ENCODE measurements around the gene ACOT12.
"Not testable (repeated sequence)": the region's sequence is repeated elsewhere in the genome, so short reads cannot be mapped to it uniquely, and the experiment has no call there.

The ACOT12 gene

GRCh38 chr5:81398741-81399140 is 4.8 kb upstream of the ACOT12 start:
- FAIRE-seq = no peak

DNA sequence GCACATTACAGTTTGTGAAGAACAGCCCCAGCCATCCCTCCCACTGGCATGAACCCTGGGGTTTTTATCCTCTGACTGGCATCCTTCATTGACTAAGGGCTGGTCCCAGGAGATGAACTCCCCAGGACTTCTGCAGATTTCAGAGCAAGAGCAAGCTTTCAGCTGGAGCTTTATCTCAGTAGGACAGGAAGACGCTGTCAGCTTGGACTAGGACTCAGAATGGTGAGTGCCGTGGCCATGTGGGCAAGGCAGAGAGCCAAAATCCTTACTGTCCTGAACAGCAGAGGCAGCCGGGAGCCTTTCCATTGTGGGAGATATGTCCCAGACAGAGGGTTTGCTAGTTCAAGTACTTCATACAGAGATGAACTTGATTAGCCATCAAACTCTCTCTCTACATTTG is 3.2 kb upstream of the ACOT12 start:
- no peak for FAIRE-seq

DNA sequence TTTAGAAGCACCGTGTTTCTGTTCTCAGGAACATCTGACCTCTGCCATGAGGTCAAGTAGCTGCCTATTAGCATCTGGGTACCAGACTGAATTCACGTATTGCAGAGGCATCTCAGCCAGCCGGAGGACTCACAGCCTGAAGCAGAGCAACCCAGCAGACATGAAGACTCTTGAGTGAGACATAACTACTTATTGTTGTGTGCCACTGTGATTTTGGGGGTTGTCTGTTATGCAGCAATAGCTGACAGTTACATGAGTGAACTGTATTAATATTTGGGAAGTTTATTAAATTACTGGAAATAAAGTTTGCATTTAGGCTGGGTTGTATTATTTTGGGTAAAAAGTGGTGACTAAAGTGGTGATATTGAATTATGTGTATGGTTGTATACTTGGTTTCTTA is 1.3 kb upstream of the ACOT12 start:
- FAIRE-seq = no peak

DNA sequence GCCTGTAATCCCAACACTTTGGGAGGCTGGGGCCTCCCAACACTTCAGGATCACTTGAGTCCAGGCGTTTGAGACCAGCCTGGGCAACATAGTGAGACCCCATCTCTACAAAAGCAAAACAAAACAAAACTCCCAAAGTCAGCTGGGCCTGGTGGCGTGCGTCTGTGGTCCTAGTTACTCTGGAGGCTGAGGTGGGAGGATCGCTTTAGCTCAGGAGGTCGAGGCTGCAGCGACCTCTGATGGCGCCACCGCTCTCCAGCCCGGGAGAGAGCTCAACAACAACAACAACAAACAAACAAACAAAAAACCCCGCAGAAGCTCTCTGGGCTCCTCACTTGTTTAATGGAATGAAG is 528 bp downstream of the ACOT12 start:
- no peak for FAIRE-seq

- no peak for FAIRE-seq
Measured at GRCh38 chr5:81389025-81389424, 4.9 kb downstream of the ACOT12 start.

DNA sequence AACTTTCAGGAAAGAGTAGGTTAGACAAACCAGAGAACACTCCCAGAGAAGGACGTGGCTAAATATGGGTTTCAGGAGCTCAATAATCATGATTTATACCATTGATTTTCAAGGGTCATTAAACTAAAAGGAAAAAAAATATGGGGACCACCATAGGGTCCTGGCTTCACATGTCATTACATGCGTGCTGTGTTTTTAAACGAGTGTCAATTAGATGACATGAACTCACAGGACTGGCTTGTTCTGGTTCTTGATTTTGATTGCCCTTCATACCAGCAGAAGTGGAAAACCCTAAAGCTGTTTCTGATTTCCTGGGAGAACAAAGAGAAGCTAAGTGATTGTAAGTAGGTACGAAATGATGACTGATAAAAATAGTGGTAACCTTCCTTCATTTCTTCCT is 5.8 kb downstream of the ACOT12 start:
- no peak for FAIRE-seq

GRCh38 chr5:81383867-81384266 is 10.1 kb downstream of the ACOT12 start:
- FAIRE-seq = no peak

DNA sequence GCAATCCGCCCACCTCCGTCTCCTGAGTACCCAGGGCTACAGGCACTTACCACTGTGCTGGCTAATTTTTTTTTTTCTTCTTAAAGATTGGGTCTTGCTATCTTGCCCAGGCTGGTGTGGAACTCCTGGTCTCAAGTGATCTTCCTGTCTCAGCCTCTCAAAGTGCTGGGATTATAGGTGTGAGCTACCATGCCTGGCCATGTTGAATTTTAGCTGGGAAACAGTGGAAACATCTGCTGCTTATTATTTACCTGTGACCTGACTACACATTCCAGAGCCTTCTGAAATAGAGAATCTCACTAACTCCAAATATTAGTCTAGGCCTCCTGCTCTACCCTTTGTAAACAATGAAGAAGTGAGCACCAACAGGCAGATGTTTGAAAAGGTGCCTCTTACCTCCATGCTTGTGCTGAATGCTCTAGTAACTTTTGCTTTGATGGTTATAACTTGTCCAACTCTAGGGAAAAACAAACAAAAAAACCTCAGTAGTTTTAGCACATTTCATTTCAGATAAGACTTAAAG is 22.5 kb downstream of the ACOT12 start:
- FAIRE-seq = no peak

DNA sequence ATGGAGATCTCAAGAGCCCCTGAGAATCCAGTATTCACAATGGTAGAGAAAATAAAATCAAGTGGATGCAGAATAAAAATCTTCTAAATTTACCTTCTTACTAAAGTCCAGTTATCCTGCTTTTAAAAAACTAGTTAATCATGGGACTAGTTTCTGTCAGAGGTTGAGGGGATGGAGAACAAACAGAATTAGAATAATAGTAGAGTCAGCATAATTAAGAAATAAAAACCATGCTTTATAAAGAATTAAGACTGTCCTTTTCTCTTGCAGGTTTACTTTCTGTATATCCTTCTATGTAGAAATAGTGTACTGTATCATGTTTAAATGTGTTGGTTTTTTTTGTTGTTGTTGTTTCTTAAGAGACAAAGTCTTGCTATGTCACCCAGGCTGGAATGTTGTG is 23.0 kb downstream of the ACOT12 start:
- FAIRE-seq = no peak

DNA sequence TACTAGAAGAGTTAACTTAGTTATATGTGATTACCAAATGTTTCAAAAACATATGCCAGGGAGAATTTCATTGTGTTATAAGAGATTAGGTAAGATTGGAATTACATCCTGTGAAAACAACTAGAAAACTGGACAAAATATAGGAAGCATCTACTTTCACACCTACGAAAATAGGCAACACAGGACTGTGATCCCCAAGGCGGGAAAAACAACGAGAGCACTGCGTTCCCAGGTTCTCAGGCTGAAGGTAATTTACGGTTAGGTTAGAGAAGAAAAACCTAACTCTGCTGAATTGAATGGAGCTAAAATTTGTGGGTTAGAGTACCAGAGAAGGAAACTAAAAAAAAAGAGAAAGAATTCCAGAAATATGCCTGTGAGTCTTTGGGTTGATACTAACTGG is 28.4 kb downstream of the ACOT12 start:
- no peak for FAIRE-seq

DNA sequence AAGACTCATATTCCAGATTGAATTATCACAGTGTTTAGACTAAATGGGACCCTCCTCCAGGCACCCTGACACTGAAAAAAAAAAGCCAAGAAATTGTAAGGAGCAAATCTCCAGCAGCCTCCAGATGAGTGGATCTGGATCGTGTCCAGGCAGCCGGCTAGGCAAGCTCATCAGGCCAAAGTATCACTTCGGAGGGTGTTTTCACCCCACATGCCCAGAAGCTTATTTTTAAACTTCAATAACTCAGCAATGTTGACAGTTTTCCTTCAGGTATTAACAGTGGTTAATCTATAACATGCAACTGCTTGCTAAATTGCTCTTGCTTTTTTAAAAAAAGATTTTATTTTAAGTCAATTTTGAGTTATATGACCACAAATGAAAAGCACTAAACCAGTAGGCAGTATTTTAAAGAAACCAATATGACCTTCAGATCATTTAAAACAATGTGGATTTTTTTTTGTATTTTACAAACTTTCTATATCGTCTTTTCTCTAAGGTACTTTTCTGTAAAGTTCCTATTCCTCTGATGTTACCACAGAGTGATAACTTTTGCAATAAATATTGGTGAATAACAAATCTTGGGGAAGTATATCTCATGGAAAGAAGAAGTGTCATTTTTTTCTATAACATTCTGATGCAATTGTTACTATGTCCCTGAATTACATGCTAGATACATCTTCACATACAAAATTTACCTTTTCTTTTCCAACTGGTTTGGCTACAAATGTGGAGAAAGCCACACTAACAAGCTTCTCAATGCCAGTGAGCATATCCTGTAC is 30.7 kb downstream of the ACOT12 start:
- no peak for FAIRE-seq

DNA sequence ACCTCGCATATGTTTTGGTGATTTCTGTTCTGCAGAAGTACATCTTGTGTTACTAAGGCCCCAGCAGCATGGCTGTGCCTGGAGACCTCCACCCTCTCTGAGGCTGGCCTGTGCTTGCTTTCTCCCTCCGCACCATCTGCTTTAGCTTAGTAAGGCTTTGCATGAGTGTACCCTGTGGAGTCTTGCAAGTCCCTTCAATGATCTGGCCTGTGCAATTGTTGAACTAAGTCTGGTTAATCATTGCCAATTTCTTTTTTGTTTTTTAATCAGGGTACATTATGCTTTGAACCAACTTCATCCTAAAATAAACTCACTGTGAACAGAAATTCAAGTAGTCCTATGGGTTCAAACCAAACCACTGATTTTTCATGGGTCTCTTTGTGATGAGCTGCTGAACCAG is 32.3 kb downstream of the ACOT12 start:
- no peak for FAIRE-seq

- no peak for FAIRE-seq
Measured at GRCh38 chr5:81360640-81361039, 33.3 kb downstream of the ACOT12 start.

- no peak for FAIRE-seq
Measured at GRCh38 chr5:81359881-81360280, 34.1 kb downstream of the ACOT12 start.

DNA sequence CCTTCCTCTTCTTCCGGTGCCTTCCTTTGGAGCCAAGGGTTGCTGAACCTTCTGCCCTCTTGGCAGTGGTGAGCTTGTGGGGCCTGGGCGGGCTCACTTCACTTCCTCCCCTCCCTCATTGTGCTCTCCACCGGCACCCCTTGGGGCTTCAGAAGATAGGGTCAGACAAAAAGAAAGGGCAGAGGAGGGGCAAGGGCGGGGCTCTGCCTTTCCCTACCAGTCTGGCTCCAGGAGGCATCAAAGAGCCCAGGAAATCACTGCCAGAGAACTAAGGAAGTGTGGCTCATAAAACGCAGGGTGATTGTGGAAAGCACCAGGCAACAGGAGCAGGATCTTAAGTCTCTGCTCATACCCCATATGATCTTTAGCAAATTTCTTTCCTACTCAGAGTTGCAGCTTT is 34.8 kb downstream of the ACOT12 start:
- no peak for FAIRE-seq

- FAIRE-seq = no peak
Measured at GRCh38 chr5:81355291-81356251, 38.4 kb downstream of the ACOT12 start.

DNA sequence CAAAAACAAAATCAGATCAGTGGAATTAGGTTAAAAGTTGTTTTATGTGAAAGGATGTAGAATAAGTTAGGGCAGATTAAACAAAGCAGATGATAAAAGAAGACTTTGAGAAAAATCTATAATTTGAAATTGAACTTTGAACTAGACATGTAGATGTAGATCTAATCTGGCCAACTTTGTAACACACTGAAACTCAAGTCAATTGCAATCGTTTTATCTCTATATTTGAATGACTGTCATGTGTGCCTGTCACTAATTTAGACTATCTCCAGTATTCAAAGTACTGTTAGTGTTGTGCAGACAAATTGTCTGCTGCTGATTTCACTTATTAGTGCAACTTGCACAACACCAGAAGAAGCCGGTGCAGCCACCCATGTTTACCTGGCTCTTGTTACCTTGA is 39.8 kb downstream of the ACOT12 start:
- FAIRE-seq = no peak

- no peak for FAIRE-seq
Measured at GRCh38 chr5:81353189-81353588, 40.7 kb downstream of the ACOT12 start.

DNA sequence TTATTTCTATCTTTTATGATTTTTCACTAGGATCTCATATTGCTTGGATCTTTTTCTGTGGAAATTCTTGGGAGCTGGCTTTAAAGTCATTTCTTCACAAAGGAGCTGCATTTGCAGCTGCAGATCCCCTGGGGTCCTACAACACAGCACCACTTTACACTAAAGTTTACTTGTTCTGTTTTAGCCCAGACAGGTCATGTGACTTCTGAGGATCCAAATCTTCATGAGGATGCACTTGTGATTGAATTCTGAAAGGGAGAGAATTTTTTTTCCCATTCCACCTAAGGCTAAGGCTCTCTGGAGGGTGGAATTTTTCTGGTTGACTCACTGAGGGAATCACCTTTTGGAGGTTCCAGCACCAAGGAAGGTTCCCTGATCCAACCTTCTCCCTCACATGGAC is 43.4 kb downstream of the ACOT12 start:
- FAIRE-seq = no peak

DNA sequence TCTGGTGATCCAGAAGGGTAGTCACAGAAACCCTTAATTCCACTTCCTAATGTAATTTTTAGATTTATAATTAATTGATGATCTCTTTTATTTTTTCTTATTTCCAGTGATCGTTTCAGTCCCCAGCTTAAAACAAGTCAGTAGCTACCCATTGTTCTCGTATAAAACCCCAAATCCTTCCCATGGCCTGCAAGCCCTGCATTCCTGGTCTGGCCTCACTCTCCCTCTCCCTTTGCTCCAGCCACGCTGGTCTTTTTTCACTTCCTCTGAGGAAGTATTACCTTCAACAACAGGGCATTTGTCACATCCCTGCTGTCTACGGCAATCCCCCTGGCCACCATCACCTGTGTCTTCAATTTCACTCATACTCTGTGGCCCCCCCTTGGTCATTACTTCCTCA is 44.8 kb downstream of the ACOT12 start:
- FAIRE-seq = no peak

GRCh38 chr5:81345411-81346003 is 48.4 kb downstream of the ACOT12 start:
- no peak for FAIRE-seq

DNA sequence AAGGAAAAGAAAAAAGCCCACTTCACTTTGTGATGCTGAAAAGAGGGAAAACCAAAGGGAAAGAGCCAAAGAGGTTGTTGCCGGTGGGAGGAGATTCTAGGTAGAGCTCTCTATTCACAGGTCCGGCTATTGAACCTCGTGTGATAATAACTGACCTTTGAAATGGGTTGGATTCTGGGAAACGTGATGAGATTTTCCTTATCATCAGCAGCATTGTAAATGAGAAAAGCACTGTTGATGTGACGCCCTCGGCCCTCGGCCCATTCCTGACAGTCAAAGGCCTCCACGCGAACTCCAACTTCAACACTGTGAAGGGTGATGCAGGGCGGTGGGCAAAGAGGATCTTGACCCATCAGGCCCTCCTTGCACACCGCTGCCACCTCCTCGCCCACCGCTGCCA is 49.2 kb downstream of the ACOT12 start:
- FAIRE-seq = no peak

DNA sequence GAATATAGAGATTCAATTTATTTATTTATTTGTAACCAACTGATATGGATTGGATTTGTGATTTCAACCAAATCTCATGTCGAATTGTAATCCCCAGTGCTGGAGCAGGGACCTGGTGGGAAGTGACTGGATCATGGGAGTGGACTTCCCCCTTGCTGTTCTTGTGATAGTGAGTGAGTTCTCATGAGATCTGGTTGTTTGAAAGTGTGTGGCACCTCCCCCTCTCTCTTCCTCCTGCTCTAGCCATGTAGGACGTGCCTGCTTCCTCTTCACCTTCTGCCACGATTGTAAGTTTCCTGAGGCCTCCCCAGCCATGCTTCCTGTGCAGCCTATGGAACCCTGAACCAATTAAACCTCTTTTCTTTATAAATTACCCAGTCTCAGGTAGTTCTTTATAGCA is 55.7 kb downstream of the ACOT12 start:
- not testable (repeated sequence) for FAIRE-seq

- no peak for FAIRE-seq
Measured at GRCh38 chr5:81337803-81338202, 56.1 kb downstream of the ACOT12 start.

Data from colon (tissue), 2 donors.